Glomerular visceral epithelial cell (primary cell): Measurements from ENCODE around the gene INHBB.
"Not testable (repeated sequence)": the region's sequence is repeated elsewhere in the genome, so short reads cannot be mapped to it uniquely, and the experiment has no call there.

Experiments used
- DNase-seq: peaks from one replicate; pipeline ENCODE4 v3.0.0-alpha.2; 2016; ENCODE audit errors: extremely low spot score

INHBB gene

DNA sequence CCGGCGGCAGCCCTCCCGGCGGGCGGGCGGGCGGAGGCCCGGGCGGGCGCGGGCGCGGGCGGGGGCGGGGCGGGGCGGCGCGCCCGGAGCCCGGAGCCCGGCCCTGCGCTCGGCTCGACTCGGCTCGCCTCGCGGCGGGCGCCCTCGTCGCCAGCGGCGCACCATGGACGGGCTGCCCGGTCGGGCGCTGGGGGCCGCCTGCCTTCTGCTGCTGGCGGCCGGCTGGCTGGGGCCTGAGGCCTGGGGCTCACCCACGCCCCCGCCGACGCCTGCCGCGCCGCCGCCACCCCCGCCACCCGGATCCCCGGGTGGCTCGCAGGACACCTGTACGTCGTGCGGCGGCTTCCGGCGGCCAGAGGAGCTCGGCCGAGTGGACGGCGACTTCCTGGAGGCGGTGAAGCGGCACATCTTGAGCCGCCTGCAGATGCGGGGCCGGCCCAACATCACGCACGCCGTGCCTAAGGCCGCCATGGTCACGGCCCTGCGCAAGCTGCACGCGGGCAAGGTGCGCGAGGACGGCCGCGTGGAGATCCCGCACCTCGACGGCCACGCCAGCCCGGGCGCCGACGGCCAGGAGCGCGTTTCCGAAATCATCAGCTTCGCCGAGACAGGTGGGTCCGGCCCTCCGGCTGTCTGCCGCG is at the start of gene INHBB:
INHBB (plus strand) TSS at position 111 of the 641 bp plus-strand sequence; CDS start at position 164, 53 bp downstream.
- no peak for DNase-seq

DNA sequence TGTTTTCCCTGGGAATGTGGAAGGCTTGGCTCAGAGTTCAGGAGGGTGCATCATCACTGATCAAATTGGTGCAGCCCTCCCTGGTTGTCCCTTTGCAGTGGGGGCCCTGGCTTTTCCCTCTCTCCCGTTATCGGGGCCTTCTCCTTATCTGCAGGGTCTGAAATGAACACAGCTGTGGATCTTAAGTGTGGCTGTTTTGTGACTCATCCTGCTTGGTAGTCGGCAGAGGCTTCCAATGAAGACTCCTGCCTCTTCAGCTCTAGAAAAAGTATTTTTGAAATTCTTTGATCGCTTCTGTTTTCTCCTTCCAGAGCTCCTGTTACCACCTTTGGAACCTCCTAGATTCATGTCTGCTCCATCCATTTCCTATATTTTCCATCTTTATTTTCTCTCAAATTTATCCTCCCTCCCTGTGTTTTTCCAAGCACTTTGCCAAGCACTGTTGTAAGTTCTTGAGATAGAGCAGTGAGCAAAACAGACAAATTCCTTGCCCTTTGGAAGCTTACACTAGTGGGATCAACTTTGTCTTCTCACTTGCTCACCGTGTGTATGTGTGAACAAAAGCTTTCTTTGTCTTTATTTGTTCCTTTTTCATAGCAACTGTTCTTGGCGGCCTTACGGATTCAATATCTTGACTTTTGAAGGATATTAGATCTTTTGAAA is 47.6 kb upstream of the INHBB start:
- DNase-seq, result peak; percentile 25

DNA sequence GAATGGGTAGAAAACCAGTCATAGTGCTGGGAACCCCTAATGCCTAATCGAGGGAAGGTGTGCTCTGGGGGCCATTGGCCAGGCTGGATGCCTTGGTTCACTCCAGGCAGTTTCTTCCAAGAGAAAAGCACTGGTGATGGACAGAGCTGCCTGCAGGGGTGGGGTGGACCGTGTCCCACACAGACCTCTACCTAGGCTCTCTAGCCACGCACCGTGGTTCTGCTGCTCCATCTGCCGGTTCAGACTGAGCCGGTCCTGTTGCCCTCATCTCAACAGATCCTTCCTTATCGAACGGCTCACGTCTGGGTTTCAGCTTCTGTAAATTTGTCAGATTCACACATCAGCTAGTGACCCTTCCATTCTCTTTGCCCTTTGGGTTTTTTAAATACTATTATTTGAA is 46.9 kb upstream of the INHBB start:
- no peak for DNase-seq

DNA sequence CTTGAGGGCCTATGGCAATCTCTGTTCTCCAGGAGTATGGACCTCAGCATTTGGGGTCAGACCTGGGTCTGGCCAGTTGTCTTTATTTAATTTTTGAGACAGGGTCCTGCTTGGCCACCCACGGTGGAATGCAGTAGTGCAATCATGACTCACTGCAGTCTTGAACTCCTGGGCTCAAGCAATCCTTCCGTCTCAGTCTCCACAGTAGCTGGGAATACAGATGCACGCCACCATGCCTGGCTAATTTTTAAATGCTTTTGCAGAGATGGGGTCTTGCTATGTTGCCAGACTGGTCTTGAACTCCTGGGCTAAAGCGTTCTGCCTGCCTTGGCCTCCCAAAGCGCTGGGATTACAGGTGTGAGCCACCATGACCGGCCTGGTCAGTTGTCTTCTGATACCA is 46.4 kb upstream of the INHBB start:
- DNase-seq, result no peak

DNA sequence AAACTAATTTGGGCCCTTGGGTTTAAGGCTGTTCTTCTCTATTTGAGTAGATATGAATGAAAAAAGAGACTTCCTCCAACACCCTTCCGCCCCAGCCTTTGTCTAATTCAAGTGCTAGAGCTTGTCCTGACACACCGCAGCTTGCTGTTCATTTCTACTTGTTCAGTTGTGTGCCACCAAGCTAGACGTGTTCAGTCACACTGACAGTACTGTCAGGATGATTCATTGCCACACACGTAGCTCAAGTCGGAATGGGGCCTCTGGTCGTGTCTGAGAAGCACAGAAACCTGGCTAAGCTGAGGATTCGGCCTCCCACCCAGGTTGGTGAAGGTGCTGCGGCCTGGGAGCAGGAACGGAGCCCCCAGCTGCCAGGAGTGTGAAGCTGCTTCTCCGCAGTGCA is 45.6 kb upstream of the INHBB start:
- no peak for DNase-seq

DNA sequence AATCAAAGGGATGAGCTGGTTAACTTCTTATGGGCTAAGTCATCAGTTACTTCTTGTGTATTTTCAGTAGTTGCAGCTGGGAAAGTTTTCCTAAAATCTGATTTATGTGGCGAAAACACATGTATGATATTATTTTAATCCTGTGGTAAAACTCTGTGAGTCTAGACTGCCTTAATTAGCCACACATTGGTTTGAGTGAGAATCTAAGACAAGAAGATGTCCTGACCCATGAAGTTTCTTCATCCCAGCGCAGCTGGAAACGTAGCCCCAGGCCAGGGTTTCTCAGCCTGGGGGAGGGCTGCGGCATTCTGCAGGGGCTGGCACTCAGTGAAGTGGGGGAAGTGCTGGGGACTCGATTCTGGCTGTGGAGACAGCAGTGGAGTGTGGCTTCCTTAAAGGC is 44.7 kb upstream of the INHBB start:
- DNase-seq, result no peak

DNA sequence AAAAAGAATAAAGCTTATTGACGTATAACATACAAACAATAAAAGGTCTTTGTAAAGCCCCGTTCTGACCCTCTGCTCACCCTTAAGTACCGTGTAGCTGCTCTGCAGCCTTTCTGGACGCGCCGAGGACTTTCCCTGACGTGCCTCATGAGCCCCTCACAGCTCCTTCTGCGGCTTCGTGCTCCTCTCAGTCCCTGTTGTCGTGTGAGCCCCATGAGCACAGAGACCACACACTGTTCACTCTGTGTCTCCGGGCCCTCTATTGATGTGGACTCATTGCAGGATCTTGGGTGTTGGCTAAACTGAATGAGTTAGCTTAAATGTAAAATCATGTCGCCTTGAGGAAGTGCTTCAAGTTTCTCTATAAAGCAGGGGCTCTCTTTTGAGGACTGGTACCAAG is 43.6 kb upstream of the INHBB start:
- no peak for DNase-seq

DNA sequence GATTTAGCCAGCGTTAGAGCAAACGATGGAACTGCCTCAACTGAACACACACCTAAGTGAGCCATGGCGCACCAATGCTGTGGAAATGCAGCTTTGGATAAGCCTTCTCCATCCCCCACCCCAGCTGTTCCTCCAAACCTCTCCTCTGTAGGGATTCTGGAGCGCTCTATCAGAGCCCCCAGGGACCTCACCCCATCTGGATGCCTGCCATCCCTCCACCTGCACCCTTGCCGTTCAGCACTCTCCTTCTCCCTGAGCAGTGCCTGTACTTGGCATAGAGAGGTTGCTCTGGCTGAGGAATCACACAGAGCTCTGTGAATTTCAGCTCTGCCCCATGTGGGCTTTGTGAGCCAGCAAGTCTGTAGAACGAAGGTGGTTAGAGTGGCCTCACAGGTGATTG is 42.8 kb upstream of the INHBB start:
- DNase-seq, result no peak

DNA sequence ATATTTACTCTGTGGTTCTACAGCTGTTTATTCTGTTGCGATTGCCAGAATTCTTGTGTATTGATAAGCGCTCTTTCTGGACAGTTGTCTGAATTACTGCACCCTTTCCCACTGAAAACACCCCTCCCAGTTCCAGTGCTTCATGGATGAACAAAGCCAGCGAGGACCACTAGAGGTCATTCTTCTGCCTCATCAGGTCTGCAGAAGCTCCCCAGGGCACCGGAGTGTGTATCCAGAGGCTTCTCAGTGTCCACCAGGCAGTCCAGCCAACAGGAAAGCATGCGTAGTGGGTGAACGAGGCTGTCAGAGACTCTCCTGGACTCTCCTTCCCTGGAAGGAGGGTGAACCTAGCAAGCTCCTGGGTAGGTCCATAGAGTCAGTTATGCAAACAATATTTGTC is 40.6 kb upstream of the INHBB start:
- no peak for DNase-seq

DNA sequence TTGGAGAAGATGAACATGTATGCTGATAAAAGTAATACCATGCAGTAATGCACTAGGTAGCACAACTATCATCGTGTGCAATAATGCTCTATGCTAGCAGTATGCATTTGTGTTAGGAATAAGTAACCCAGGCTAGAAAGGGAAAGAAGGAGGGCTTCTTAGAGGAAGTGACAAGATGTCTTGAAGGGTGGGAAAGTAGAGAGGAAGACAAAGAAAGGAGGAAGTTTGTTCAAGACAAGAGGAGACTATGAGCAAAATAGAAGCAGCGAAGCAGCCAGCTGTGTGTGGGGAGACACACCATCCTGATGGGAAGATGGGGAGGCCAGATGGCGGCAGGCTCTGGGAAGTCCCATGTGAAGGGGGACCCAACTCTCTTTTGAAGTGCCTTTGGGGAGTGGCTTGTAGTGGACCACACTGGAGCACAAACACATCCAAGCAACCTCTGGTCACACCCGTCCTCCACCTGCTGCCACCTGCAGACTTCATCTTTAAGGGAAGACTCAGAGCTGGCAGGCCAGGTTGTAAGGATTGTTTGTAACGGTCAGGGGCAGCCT is 39.9 kb upstream of the INHBB start:
- DNase-seq, result no peak

DNA sequence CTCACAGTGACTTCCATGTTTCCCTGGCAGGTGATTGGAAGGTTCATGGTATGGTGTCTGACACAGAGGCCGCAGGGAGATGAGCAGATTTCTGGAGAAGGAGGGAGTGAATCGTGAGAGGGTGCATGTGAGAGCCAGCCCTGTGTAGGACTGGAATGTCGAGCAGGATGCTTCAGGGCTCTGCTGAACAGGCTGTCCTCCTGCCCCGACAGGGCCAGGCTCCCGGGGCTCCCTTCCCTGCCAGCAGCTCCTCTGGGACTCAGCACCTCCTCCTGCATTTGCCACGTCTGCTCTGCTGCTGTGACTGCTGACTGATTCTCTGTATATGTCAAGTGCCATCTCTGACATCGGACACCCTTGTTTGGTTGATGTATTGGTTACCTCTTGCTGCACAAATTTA is 38.5 kb upstream of the INHBB start:
- DNase-seq, result no peak

DNA sequence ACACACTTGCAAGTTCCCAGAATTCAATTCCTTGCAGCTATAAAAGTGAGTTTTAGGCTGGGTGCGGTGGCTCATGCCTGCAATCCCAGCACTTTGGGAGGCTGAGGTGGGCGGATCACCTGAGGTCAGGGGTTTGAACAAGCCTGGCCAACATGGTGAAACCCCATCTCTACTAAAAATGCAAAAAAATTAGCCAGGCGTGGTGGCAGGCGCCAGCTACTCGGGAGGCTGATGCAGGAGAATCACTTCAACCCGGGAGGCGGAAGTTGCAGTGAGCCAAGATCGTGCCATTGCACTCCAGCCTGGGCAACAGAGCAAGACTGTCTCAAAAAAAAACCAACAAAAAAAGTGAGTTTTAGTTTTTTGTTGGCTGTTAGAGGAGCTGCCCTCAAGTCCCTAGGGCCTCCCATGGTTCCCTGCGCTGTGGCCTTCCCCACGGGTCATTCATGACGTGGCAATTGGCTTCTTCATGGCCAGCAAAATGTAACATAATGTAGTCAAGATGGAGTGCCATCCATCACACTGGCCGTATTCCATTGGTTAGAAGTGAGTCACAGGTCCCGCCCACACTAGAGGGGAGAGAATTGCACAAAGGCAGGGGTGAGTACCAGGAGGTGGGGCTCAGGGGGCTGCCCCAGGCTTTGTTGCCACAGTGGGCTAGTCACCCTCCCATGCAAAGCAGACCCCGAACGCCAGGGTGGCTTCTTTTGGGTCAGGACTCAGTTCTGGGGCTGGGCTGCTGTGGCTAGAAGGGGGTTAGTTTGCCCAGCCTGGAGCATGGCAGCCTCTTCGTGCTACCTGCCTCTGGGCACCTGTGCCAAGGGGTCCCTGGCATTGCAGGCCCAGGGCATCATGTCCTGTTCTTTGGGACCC is 37.7 kb upstream of the INHBB start:
- no peak for DNase-seq

DNA sequence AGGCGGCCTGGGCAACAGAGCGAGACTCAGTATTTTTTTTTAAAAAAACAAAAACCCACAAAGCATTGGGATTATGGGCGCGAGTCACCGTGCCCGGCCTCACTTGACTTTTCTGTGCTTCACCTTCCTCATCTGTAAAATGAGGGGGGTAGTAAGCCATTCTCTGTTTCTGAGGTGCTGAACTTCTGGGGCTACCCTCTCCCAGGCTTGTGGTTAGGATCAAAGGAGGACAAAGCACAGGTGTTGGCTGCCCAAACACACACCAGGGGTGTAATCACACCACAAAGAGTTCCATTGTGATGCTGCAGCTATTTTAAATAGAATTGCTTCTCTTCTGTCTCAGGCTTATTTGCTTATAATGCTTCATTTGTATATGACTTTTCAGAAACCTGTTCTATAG is 35.8 kb upstream of the INHBB start:
- no peak for DNase-seq

DNA sequence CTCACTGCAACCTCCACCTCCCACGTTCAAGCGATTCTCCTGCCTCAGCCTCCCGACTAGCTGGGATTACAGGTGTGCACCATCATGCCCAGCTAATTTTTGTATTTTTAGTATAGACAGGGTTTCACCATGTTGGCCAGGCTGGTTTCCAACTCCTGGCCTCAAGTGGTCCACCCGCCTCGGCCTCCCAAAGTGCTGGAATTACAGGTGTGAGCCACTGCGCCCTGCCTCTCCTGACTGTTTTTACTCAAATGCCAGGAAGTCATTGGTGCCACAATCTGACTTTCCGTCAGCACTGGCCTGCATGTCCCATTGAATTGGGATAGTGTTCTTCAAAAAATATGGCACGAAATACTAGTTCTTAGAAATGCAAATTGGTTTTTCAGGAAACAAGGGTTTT is 35.1 kb upstream of the INHBB start:
- not testable (repeated sequence) for DNase-seq

DNA sequence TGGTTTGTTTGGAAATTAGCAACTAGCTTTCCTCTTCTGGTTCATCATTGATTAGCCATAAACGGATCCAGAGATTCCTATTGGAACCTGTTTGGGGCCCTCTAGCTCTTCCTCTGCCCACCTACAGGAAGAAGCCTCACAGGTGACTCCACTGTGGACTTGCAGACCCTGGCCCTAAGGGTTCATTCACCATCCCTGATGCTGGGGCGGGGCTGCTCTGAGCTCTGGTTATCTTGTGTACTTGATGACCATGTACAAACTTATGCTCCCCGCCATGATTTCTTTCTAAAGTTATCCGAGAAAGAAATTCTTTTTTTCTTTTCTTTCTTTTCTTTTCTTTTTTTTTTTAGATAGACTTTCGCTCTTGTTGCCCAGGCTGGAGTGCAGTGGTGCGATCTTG is 33.9 kb upstream of the INHBB start:
- no peak for DNase-seq

DNA sequence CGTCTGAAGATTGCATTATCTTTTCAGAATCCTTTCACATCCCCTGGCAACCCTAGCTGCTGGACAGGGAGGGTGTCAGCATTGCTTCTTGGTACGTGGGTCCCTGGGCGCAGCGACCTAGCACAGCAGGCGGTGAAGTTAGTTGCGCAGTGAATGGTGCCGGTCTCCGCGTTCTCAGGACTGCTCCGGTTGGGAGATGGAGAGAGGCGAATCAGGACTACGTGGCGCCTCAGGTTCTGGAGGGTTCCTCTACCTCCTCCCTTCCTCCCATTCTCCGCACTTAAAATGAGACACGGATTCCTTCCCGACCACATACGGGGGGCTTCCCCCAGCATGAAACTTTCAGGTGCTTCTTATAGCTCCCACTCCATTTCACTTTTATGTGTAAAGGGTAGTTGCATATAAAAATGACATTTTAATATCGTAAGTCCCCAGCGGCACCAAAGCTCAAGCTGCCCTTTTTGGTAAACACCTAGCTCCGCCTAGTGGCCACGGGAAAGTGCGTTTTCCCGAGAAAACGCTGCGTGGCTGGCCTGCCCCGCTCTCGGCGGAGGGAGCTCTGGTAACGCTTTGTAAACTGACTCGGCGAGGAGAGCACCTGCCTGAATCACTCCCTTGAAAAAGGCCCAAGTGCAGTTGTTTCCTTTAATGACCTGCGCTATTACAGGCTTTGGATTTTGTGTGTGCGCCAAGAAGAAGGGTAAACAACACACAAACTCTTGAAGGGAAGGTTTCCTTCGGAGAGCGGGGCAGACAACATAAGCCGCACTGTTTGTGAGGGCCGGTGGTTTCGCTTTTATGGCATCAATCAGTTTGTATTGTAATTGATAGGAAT is 32.9 kb upstream of the INHBB start:
- peak; percentile 80 for DNase-seq

DNA sequence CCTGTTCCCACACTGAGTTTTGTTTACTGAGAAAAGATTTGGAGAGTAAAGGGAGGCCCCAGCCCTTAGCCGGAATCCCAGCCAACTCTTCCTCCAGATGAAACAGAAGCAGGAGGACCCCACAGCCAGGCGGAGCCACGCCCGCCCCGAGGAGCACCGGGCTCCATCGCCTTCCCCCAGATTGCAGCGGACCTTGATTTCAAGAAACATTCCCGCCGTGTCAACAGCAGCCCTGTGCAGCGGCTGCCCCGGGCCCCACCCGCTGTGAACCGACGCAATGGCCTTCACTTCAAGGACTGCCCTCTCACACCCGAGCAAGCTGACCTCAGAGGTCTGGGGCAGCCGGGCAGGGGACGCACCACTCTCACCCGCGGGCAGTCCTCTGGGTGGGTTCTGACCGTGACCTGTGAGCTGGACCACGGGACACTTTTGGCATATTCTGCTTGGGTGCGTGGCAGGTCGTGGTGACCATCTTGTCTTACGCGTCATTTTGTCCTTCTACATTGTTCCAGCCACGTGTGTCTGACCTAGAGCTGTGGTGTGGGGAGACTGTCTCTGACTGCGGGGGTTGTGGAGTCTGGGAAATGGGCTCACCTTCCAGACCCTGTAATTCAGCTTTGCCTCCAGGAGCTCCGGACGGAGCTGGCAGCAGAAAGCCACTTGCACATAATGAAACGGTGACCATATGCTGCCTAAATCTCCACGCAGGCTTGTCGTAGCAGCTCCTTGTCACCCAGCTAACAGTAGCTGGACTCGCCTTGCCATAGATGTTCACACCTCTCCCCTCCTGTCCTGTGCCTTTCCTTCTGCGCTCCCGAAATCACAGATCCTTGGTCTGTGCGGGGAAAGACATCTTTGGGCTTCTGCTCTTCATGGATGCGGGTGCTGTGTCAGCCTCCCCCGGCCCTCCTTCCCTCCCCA is 32.0 kb upstream of the INHBB start:
- no peak for DNase-seq

DNA sequence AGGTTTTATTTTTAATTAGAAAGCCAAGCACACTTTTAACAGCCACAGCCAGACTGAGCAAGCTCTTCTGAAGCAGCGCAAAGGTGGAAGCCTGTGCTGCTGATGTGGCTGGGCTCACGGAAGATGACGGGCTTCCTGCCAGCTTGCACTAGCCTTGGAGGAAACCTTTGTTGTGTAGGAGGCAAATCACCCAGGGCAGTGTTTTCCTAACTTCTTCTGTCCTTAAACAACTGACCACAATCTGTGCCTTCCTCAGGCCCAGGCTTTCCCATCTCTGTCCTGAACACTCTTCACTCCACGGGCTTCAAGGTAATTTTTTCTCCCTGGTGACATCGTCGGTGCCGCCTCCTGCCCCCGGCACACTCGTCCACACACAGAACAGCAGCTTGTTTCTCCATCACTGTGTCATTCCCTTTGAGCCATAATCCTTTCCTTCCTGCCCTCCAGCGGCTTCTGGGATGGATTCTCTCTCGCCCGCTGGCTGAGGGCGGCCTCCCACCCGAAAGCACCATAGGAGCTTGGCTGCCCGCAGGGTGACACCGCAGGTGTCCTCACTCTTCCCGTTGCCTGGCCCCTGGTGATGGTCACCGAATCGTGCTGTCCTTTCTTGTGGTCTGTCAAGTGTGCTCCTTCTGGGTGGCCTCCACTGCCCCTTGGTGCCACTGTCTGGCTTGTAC is 31.1 kb upstream of the INHBB start:
- no peak for DNase-seq

DNA sequence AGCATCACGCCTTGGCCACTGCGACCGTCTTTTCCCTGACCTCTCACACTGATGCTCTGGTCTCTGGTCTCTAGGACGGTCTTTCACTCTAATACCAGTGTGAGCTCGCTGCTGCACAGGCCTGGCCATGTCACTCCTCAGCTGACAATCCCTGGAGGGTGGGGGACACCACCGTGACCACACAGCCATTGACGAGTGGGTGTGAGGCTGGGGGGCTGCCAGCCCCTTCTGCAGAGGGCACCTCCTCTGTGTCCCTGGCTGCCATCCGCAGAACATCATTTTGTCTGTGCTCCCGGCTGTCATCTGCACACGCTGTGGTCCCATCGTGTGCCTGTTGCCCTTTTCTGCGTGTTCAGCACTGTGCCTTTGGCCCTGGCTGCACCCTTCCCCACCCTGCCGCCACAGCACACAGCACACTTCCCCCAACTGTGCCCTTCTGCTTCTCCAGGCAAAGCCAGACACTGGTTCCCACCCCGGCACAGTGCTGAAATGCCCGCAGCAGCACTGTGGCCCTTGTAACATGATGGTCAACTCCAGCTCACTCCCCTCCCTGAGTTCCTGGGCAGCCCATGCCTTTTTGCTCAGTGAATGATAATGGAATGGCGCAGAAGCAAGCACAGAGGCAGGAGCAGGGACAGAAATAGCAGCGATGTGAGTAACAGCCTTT is 30.4 kb upstream of the INHBB start:
- DNase-seq, result no peak
